Calu3 (cell line): ENCODE results near the gene SLC6A19. TPM values are rescaled to one million over a fixed set of nuclear protein-coding genes. Genes with fewer than 3 reads are reported as not detected.

ENCODE experiments used
- BruUV-seq: library from RNA; stranded (reverse); fragments of 400-500 nt; replicated peaks from 2 replicates; lab custom pipeline; 2021; lab: Mats Ljungman, UMichigan
- CTCF ChIA-PET: fragments of 300-600 bp; sonication (Branson Sonifier 250); formaldehyde crosslinking; loops from one replicate; lab custom pipeline; 2022; ENCODE audit warnings: antibody characterized with exemption; lab: Charles Lee
- DNase-seq: peaks from one replicate; pipeline ENCODE4 v3.0.0; 2022
- H3K27ac Mint-ChIP-seq: one replicate; pipeline ENCODE4 v1.8.0; 2022; ENCODE audit warnings: mixed read lengths; ENCODE audit not compliant: unreplicated experiment
- H3K27me3 Mint-ChIP-seq: one replicate; pipeline ENCODE4 v1.8.0; 2022; ENCODE audit warnings: mixed read lengths; ENCODE audit not compliant: unreplicated experiment
- H3K36me3 Mint-ChIP-seq: one replicate; pipeline ENCODE4 v1.8.0; 2022; ENCODE audit warnings: mild to moderate bottlenecking, moderate library complexity, mixed read lengths; ENCODE audit not compliant: insufficient read depth, unreplicated experiment
- H3K4me1 Mint-ChIP-seq: one replicate; pipeline ENCODE4 v1.8.0; 2022; ENCODE audit warnings: mild to moderate bottlenecking, low read depth, mixed read lengths; ENCODE audit not compliant: unreplicated experiment
- H3K4me3 Mint-ChIP-seq: one replicate; pipeline ENCODE4 v1.8.0; 2022; ENCODE audit warnings: mild to moderate bottlenecking, low read depth, moderate library complexity, mixed read lengths; ENCODE audit not compliant: unreplicated experiment
- H3K9me3 Mint-ChIP-seq: one replicate; pipeline ENCODE4 v1.8.0; 2022; ENCODE audit warnings: low read depth, mixed read lengths; ENCODE audit not compliant: unreplicated experiment
- intact Hi-C: fragments of 100-400 bp; cut with micrococcal nuclease; formaldehyde crosslinking; loops from one replicate; pipeline ENCODE4 v1.10.0; 2022; ENCODE audit not compliant: unreplicated experiment
- total RNA-seq: library from RNA; stranded (reverse); gene quantifications from 2 replicates; pipeline ENCODE4 v1.2.3, GENCODE V29; 2022
- TF ChIP-seq, protein P1 (sequence below): fragments of 200-600 bp; IDR thresholded peaks from one replicate; pipeline ENCODE4 v1.8.0; 2022; ENCODE audit warnings: antibody characterized with exemption; ENCODE audit not compliant: unreplicated experiment

Gene SLC6A19
- total RNA-seq, 1 experiment from 2014 or later: not detected

- no peak overlapping the region for H3K27ac Mint-ChIP-seq
- intact Hi-C loops: no loop called here
- no peak overlapping the region for H3K4me3 Mint-ChIP-seq
- peaks cover 40% of the 10 kb centered on the region for H3K27me3 Mint-ChIP-seq
- H3K9me3 Mint-ChIP-seq: no peaks in the 10 kb centered on the region
- CTCF ChIA-PET: no interaction called here
- BruUV-seq: no TSS peak
- peaks cover 11% of the 10 kb centered on the region for H3K4me1 Mint-ChIP-seq
- DNase-seq: no peak
- TF ChIP-seq, protein P1, sequence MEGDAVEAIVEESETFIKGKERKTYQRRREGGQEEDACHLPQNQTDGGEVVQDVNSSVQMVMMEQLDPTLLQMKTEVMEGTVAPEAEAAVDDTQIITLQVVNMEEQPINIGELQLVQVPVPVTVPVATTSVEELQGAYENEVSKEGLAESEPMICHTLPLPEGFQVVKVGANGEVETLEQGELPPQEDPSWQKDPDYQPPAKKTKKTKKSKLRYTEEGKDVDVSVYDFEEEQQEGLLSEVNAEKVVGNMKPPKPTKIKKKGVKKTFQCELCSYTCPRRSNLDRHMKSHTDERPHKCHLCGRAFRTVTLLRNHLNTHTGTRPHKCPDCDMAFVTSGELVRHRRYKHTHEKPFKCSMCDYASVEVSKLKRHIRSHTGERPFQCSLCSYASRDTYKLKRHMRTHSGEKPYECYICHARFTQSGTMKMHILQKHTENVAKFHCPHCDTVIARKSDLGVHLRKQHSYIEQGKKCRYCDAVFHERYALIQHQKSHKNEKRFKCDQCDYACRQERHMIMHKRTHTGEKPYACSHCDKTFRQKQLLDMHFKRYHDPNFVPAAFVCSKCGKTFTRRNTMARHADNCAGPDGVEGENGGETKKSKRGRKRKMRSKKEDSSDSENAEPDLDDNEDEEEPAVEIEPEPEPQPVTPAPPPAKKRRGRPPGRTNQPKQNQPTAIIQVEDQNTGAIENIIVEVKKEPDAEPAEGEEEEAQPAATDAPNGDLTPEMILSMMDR: no peak
- H3K36me3 Mint-ChIP-seq: peaks cover 9% of the 10 kb centered on the region
Measured at GRCh38 chr5:1171340-1171941, 30.0 kb upstream of the SLC6A19 start.

DNA sequence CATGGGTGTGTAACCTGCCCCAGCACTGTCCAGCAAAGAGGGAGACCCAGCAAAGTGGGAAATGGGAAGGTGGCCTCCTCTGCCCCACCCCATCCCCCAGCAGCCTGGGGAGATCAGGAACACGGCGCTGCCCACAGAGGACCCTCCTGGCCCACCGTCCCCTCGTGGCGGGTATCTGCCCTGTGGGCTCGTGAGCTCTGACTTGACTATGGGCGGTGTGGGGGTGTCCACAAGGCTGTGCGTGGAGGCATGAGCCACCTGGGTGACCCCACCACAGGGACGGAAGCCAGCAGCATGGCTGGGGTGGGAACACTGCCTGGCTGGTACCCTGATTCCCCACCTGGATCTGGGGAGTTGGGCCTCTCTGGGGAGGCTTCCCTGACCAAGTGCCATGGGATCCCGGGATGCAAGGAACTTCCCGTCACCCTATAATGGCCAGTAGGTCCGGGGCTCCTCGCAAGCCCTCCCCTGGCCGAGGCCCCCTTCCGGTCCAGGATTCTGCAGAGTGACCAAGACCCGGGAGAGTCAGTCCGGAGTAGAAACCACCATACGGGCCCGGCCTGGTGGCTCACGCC is 29.3 kb upstream of the SLC6A19 start:
- H3K4me3 Mint-ChIP-seq: no peak overlapping the region
- H3K4me1 Mint-ChIP-seq: peaks cover 11% of the 10 kb centered on the region
- TF ChIP-seq, protein P1: no peak
- no peak overlapping the region for H3K27ac Mint-ChIP-seq
- no peaks in the 10 kb centered on the region for H3K9me3 Mint-ChIP-seq
- intact Hi-C loops: no loop called here
- BruUV-seq: no TSS peak
- DNase-seq: no peak
- H3K36me3 Mint-ChIP-seq: peaks cover 9% of the 10 kb centered on the region
- H3K27me3 Mint-ChIP-seq: peaks cover 34% of the 10 kb centered on the region
- CTCF ChIA-PET: no interaction called here

DNA sequence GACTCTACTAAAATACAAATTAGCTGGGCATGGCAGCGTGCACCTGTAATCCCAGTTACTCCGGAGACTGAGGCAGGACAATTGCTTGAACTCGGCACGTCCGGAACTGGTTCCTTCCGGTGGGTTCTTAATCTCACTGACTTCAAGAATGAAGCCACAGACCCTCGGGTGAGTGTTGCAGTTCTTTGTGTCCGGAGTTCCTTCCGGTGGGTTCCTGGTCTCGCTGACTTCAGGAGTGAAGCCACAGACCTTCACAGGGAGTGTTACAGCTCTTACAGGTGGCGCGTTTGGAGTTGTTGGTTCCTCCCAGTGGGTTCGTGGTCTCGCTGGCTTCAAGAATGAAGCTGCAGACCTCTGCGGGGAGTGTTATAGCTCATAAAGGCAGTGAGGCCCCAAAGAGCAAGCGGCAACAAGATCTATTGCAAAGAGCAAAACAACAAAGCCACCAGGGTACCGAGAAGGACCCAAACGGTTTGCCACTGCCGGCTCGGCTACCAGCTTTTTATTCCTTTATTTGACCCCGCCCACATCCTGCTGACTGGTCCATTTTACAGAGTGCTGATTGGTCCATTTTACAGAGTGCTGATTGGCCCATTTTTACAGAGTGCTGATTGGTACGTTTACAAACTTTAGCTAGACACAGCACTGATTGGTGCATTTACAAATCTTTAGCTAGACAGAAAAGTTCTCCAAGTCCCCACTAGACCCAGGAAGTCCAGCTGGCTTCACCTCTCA is 28.6 kb upstream of the SLC6A19 start:
- Mint-ChIP-seq H3K4me3 (no peak overlapping the region), H3K9me3 (no peaks in the 10 kb centered on the region), H3K4me1 (peaks cover 8% of the 10 kb centered on the region), H3K27ac (no peak overlapping the region), H3K36me3 (peaks cover 9% of the 10 kb centered on the region), H3K27me3 (peaks cover 32% of the 10 kb centered on the region)
- TF ChIP-seq, protein P1: no peak
- intact Hi-C loops: no loop called here
- CTCF ChIA-PET: no interaction called here
- DNase-seq: no peak
- no TSS peak for BruUV-seq

GRCh38 chr5:1173485-1174070 is 27.8 kb upstream of the SLC6A19 start:
- H3K4me3 Mint-ChIP-seq: no peak overlapping the region
- peaks cover 32% of the 10 kb centered on the region for H3K27me3 Mint-ChIP-seq
- TF ChIP-seq, protein P1: no peak
- no peak for DNase-seq
- BruUV-seq: no TSS peak
- CTCF ChIA-PET: interaction anchor here (0.6 to 1.5 kb wide), 6 partner anchors 11 to 301 kb away, joined by 3 to 6 read pairs (median 4); no protein-coding TSS in a partner anchor
- H3K9me3 Mint-ChIP-seq: no peaks in the 10 kb centered on the region
- peaks cover 1% of the 10 kb centered on the region for H3K4me1 Mint-ChIP-seq
- H3K27ac Mint-ChIP-seq: no peak overlapping the region
- intact Hi-C loops: no loop called here
- H3K36me3 Mint-ChIP-seq: peaks cover 4% of the 10 kb centered on the region
